ENCODE measurements around the gene FBXW12.

- TF ChIP-seq GABPA (IDR thresholded peaks at IDR 0.05; ENCODE audit: low read depth) (no peak), CTCF (IDR thresholded peaks at IDR 0.05; ENCODE audit: insufficient read depth, low read length) (no peak), POLR2AphosphoS5 (IDR thresholded peaks at IDR 0.05; ENCODE audit: low read depth) (no peak)
These were observed 50.3 kb downstream of the FBXW12 start for GRCh38 chr3:48422272-48422671.

All from HL-60 (cell line).